KMS-11 (cell line): ENCODE data around the gene ZXDC.

Source experiments
- H2AFZ ChIP-seq: fragments of 200-600 bp; sonication (generic); 2 replicates; pipeline ENCODE4 v1.6.1; 2016; ENCODE audit warnings: antibody characterized with exemption, mixed run types, low read depth
- H3K27ac ChIP-seq: fragments of 200-600 bp; sonication (generic); 2 replicates; pipeline ENCODE4 v1.6.1; 2016; ENCODE audit warnings: mild to moderate bottlenecking, mixed run types
- H3K27me3 ChIP-seq: fragments of 200-600 bp; sonication (generic); 2 replicates; pipeline ENCODE4 v1.6.1; 2017; ENCODE audit warnings: mild to moderate bottlenecking, low read depth, mixed run types, moderate library complexity; ENCODE audit not compliant: insufficient read depth
- H3K36me3 ChIP-seq: fragments of 200-600 bp; sonication (generic); 2 replicates; pipeline ENCODE4 v1.6.1; 2017; ENCODE audit warnings: mild to moderate bottlenecking, mixed run types; ENCODE audit not compliant: insufficient read depth
- H3K4me1 ChIP-seq: fragments of 200-600 bp; sonication (generic); 2 replicates; pipeline ENCODE4 v1.6.1; 2016; ENCODE audit warnings: mild to moderate bottlenecking, low read depth, mixed run types; ENCODE audit not compliant: poor library complexity, severe bottlenecking
- H3K4me2 ChIP-seq: fragments of 200-600 bp; sonication (generic); 2 replicates; pipeline ENCODE4 v1.7.0; 2016; ENCODE audit warnings: mild to moderate bottlenecking, mixed run types
- H3K4me3 ChIP-seq: fragments of 200-600 bp; sonication (generic); IDR thresholded peaks from 2 replicates; pipeline ENCODE4 v1.6.1; 2017; ENCODE audit warnings: low read depth, low read length, mixed read lengths; ENCODE audit not compliant: insufficient read depth
- H3K79me2 ChIP-seq: fragments of 200-600 bp; sonication (generic); 2 replicates; pipeline ENCODE4 v1.6.1; 2016; ENCODE audit warnings: low read depth, mixed run types; ENCODE audit not compliant: insufficient read depth
- H3K9ac ChIP-seq: fragments of 200-600 bp; sonication (generic); 2 replicates; pipeline ENCODE4 v1.6.1; 2016; ENCODE audit warnings: mild to moderate bottlenecking, mixed run types
- H4K20me1 ChIP-seq: fragments of 200-600 bp; sonication (generic); 2 replicates; pipeline ENCODE4 v1.6.1; 2016; ENCODE audit warnings: mild to moderate bottlenecking, mixed run types; ENCODE audit not compliant: insufficient read depth
- TF ChIP-seq, protein P1 (sequence below): fragments of 200-600 bp; sonication (generic); conservative IDR thresholded peaks from 2 replicates; pipeline ENCODE4 v1.6.1; 2017; ENCODE audit warnings: low read depth, mild to moderate bottlenecking, antibody characterized with exemption, low read length, moderate library complexity, mixed read lengths

Gene ZXDC

DNA sequence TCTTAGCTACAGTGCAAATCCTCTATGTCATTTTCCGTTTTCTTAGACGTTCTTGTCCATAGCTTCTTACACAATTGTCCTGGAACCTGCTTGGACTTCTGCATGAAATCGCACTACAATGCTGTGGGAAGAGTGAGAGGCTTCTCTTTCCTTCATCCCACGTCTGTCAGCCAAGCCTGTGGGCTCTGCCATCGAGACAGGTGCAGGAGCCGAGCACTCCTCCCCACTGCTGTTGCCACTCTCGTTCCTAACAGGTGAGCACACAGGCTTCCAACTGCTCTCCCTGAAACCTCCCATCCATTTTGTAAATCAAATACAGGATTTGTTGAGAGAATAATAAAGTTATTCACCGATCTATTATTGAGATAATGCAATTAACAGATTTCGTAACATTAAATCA lies 23.5 kb downstream of the ZXDC start:
- Histone ChIP-seq H3K4me3 (no peak overlapping the region), H3K4me1 (no peaks in the 10 kb centered on the region), H3K79me2 (no peaks in the 10 kb centered on the region), H3K27ac (no peak overlapping the region), H3K9ac (no peak overlapping the region), H4K20me1 (no peaks in the 10 kb centered on the region), H2AFZ (no peak overlapping the region), H3K27me3 (no peaks in the 10 kb centered on the region), H3K4me2 (no peak overlapping the region), H3K36me3 (0 out of 2 replicates have a peak, but pooled peaks cover 4% of the 10 kb centered on the region)
- TF ChIP-seq, protein P1, sequence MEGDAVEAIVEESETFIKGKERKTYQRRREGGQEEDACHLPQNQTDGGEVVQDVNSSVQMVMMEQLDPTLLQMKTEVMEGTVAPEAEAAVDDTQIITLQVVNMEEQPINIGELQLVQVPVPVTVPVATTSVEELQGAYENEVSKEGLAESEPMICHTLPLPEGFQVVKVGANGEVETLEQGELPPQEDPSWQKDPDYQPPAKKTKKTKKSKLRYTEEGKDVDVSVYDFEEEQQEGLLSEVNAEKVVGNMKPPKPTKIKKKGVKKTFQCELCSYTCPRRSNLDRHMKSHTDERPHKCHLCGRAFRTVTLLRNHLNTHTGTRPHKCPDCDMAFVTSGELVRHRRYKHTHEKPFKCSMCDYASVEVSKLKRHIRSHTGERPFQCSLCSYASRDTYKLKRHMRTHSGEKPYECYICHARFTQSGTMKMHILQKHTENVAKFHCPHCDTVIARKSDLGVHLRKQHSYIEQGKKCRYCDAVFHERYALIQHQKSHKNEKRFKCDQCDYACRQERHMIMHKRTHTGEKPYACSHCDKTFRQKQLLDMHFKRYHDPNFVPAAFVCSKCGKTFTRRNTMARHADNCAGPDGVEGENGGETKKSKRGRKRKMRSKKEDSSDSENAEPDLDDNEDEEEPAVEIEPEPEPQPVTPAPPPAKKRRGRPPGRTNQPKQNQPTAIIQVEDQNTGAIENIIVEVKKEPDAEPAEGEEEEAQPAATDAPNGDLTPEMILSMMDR = no peak

DNA sequence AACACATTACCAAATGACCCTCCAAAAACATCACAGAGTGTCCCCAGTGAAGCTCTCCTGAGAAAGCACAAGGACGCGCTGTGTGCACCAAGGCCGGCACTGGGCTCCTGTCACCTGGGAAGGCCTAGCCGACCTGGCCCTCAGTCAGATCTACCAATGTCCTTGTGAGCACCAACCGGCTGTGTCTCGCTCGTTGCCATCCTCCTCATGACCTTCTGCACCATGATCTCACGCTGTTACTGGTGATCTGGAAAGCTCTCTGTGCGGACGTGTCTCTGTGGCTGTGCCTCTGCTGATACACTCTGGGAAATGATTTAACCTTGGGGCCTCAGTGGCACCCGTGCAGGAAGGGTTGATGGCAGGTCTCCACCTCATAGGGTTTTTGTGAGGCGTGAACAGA lies 24.2 kb downstream of the ZXDC start:
- Histone ChIP-seq H3K36me3 (0 out of 2 replicates have a peak, but pooled peaks cover 3% of the 10 kb centered on the region), H2AFZ (no peak overlapping the region), H3K4me3 (no peak overlapping the region), H3K4me2 (no peak overlapping the region), H3K4me1 (no peaks in the 10 kb centered on the region), H3K27me3 (no peaks in the 10 kb centered on the region), H3K9ac (no peak overlapping the region), H3K79me2 (no peaks in the 10 kb centered on the region), H4K20me1 (no peaks in the 10 kb centered on the region), H3K27ac (no peak overlapping the region)
- TF ChIP-seq, protein P1 = no peak

DNA sequence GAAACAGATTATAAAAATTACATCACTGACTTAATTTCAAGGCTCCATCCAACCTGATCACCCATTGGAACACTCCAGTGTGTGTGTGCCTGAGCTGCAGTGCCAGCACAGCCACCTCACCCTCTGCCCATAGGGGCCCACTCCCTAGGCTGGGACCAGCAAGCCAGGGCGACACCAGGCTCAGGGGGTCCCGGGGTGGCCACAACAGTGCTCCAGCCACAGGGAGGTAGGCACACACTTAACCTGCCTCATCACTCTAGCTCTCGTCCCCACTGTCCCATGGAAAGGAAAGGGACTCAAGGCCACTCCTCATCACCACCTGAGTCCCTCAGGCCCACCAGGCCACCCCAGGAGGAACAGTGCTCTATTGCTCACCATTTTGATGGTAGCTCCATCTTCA lies 24.9 kb downstream of the ZXDC start:
- no peak overlapping the region for H3K4me2 ChIP-seq
- no peaks in the 10 kb centered on the region for H3K27me3 ChIP-seq
- H4K20me1 ChIP-seq = no peaks in the 10 kb centered on the region
- no peaks in the 10 kb centered on the region for H3K4me1 ChIP-seq
- no peak overlapping the region for H3K27ac ChIP-seq
- no peak overlapping the region for H2AFZ ChIP-seq
- TF ChIP-seq, protein P1 = no peak
- no peak overlapping the region for H3K4me3 ChIP-seq
- H3K9ac ChIP-seq = no peak overlapping the region
- no peaks in the 10 kb centered on the region for H3K36me3 ChIP-seq
- H3K79me2 ChIP-seq = no peaks in the 10 kb centered on the region

DNA sequence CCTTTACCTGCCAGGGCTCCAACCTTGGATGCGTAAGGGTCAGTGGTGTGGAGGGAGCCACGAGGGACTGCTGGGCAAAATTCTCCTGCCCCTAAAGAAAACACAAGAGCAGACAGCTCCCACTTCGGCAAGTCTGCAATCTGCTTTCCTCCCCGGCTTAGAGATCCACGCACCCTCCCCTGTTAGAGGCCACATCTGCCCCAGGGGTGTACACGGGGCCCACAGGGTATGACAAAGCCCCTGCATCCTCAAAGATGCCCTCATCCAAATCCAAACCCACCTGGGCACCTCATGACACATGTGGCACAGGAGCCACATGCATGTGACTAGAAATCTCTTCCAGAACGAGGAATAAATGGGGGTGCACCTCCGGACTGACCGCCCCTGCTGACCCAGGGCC lies 25.5 kb downstream of the ZXDC start:
- no peaks in the 10 kb centered on the region for H3K79me2 ChIP-seq
- TF ChIP-seq, protein P1 = no peak
- no peak overlapping the region for H3K27ac ChIP-seq
- no peak overlapping the region for H3K4me3 ChIP-seq
- H2AFZ ChIP-seq = no peak overlapping the region
- no peaks in the 10 kb centered on the region for H3K4me1 ChIP-seq
- no peaks in the 10 kb centered on the region for H3K27me3 ChIP-seq
- no peaks in the 10 kb centered on the region for H3K36me3 ChIP-seq
- no peak overlapping the region for H3K9ac ChIP-seq
- no peaks in the 10 kb centered on the region for H4K20me1 ChIP-seq
- H3K4me2 ChIP-seq = no peak overlapping the region
